Type B pancreatic cell (in vitro differentiated cells): ENCODE results near the gene TTC22. TPM values are rescaled to one million over a fixed set of nuclear protein-coding genes. Genes with fewer than 3 reads are reported as not detected.
A peak's percentile ranks its signal among the peaks of the same experiment; 100 is the strongest.

Experiments used
- DNase-seq: peaks from one replicate; pipeline ENCODE4 v3.0.0; 2021; ENCODE audit warnings: mixed read lengths; ENCODE audit not compliant: unreplicated experiment; ENCODE audit errors: extremely low spot score
- H3K27ac Mint-ChIP-seq: 2 replicates; pipeline ENCODE4 v1.8.0; 2021; ENCODE audit warnings: mild to moderate bottlenecking, mixed read lengths
- H3K27me3 Mint-ChIP-seq: 2 replicates; pipeline ENCODE4 v1.8.0; 2021; ENCODE audit warnings: mixed read lengths
- H3K36me3 Mint-ChIP-seq: 2 replicates; pipeline ENCODE4 v1.8.0; 2021; ENCODE audit warnings: mixed read lengths
- H3K4me1 Mint-ChIP-seq: one replicate; pipeline ENCODE4 v1.8.0; 2021; ENCODE audit warnings: mixed read lengths; ENCODE audit not compliant: unreplicated experiment
- H3K4me3 Mint-ChIP-seq: 2 replicates; pipeline ENCODE4 v1.8.0; 2021; ENCODE audit warnings: mild to moderate bottlenecking, mixed read lengths
- H3K9me3 Mint-ChIP-seq: 2 replicates; pipeline ENCODE4 v1.8.0; 2021; ENCODE audit warnings: mixed read lengths
- CTCF ChIP-seq: fragments of 200-600 bp; sonication (generic); conservative IDR thresholded peaks from 2 replicates; pipeline ENCODE4 v1.5.0; 2021; ENCODE audit warnings: antibody characterized with exemption, mild to moderate bottlenecking
- total RNA-seq: library from RNA; stranded (reverse); gene quantifications from 2 replicates; pipeline ENCODE4 v1.2.1, GENCODE V29; 2021; ENCODE audit warnings: low replicate concordance

Gene TTC22
- total RNA-seq, 1 donor from 2014 or later, result 7.0 TPM

DNA sequence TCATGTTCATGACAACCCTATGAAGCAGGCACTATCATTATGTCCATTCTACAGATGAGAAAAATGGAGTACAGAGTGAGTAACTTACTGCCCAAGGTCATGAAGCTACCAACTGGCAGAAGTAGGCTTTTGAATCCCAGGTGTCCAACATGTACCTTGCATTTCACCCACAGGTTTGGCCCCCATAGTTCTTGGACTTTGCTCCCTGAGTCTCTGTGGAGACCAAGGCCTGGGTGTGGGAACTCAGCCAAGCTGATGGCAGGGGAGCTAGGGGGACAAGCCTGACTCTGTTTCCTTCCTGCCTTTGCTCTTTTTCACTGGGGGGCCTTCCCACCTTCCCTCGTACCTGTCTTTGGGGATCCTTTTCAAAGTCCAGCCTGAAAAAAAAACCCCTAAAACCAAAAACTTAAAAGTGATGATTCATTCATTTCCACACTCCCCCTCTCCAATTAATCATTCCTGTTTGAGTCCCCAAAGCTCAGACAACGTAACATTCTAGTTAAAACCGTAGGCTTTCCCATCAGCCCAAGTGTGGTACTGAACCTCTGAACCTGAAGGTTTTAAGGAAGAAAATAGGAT lies 8.5 kb upstream of the TTC22 start:
- H3K4me3 Mint-ChIP-seq, result no peak overlapping the region
- peaks cover 3% of the 10 kb centered on the region for H3K27me3 Mint-ChIP-seq
- no peak overlapping the region for H3K27ac Mint-ChIP-seq
- H3K9me3 Mint-ChIP-seq, result no peaks in the 10 kb centered on the region
- TF ChIP-seq CTCF, result no peak
- peaks cover 15% of the 10 kb centered on the region for H3K4me1 Mint-ChIP-seq
- peak; percentile 45 for DNase-seq
- no peaks in the 10 kb centered on the region for H3K36me3 Mint-ChIP-seq

DNA sequence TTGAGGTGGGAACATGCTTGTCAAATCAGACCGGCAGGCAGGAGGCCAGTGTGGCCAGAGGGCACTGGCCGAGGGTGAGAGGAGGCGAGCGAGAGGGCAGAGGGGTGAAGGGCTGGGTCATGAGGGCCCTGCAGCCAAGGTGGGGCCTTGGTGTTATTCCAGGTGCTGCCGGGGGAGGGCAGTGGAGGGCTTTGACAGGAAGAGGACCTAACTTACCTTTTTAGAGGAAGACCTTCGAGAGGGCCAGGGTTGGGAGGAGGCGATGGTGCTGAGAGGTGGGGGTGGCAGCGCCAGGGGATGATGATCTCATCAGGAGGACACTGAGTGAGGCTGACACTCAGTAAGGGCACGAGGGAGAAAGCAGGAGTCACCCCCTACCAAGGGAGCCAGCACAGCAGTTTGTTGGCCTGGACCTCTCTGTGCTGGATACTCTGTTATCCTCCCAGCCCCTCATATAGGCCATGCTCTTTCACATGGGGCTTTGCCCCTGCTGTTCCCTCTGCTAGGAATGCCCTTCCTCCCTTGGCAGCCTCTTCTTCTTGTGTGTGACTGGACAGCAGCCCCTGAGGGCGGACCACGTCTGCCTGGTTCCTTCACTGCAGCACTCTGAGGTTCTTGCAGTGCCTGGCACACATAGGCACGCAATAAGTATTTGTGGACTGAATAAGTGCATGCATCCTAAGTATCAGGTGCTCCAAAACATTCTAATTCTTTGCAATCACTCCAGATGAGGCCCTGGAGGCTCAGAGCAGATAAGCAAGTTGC lies 7.5 kb upstream of the TTC22 start:
- DNase-seq, result peak; percentile 63
- no peaks in the 10 kb centered on the region for H3K9me3 Mint-ChIP-seq
- H3K36me3 Mint-ChIP-seq, result no peaks in the 10 kb centered on the region
- TF ChIP-seq CTCF, result peak; percentile 46
- peaks cover 3% of the 10 kb centered on the region for H3K27me3 Mint-ChIP-seq
- H3K27ac Mint-ChIP-seq, result no peak overlapping the region
- H3K4me1 Mint-ChIP-seq, result peaks cover 15% of the 10 kb centered on the region
- no peak overlapping the region for H3K4me3 Mint-ChIP-seq

DNA sequence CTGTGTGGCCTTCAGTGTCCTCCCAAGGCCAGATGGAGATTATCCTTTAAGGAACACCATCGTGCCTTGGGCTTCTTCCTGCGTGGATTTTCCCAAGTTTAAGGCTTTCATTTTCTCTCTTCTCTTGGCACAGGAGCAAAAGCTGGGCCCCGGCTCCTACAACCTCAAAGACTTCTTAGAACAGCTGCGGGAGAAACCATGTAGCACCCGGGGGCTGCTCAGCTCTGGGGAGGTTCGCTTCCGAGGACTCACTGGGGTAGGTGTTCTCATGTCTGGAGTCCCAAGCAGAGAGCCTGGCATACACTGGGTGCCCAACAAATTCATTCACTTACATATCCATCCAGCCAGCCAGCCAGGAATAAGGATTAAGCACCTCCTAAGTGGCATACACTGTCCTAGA lies 6.6 kb upstream of the TTC22 start:
- Mint-ChIP-seq H3K4me3 (no peak overlapping the region), H3K36me3 (no peaks in the 10 kb centered on the region), H3K27ac (no peak overlapping the region), H3K9me3 (no peaks in the 10 kb centered on the region), H3K4me1 (peaks cover 10% of the 10 kb centered on the region), H3K27me3 (peaks cover 7% of the 10 kb centered on the region)
- DNase-seq, result peak; percentile 56
- no peak for TF ChIP-seq CTCF

DNA sequence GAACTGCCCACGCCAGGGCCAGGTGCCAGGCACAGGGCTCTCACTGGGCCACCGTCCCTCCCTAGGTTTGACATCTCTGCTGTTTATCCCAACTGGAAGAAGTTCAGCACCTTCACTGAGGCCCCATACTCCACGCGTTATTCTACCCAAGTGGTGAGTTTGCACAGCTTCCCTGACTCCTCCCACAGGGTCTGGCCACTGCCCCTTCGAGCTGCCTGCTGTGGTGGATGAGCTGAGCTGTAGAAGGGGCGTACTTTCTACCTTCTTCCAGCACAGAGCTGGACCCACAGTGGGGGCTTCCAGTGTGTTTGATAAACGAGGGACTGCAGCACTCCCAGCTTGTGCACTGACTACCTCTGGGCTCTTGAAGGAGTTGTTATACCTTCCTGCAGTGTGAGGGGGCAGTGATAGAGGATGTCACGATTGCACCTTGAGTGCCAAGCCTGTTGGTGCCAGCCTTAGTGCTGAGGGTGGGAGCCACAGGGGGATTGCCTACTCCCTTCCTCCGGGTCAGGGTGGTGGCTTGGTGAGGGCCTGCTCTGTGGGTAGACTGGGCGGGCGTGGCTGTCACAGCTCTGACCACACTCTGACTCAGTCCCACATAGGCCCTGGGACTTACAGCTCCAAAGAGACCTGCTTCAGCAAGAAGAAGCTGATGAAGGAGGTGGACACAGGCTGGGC lies 5.9 kb upstream of the TTC22 start:
- Mint-ChIP-seq H3K27me3 (peaks cover 8% of the 10 kb centered on the region), H3K9me3 (no peaks in the 10 kb centered on the region), H3K36me3 (no peaks in the 10 kb centered on the region), H3K4me3 (no peak overlapping the region), H3K27ac (no peak overlapping the region), H3K4me1 (peaks cover 10% of the 10 kb centered on the region)
- peak; percentile 45 for DNase-seq
- TF ChIP-seq CTCF, result no peak

DNA sequence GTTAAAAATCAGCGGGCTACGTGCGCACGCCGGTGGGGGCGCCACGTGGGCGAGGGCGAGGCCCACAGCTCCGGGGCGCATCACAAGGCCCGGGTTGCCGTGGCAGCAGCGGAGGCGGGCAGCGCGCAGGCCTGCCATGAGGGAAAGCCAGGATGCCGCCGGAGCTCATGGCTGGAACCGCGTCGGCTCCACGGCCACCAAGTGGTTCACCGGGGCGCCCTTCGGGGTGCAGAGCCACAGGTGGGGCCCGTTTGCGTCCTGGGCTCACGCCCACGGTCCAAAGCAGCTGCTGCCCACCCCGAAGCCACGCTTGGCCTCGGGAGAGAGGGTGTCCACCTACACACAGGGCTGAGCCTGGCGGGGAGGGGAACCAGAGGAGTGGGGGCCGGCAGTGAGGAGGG lies 4.9 kb upstream of the TTC22 start:
- DNase-seq, result peak; percentile 56
- H3K9me3 Mint-ChIP-seq, result no peaks in the 10 kb centered on the region
- H3K4me1 Mint-ChIP-seq, result peaks cover 10% of the 10 kb centered on the region
- no peak overlapping the region for H3K4me3 Mint-ChIP-seq
- no peak overlapping the region for H3K27ac Mint-ChIP-seq
- peaks cover 13% of the 10 kb centered on the region for H3K27me3 Mint-ChIP-seq
- TF ChIP-seq CTCF, result no peak
- no peaks in the 10 kb centered on the region for H3K36me3 Mint-ChIP-seq
